EL (cell line): ENCODE data around the gene RBM43.
A peak's percentile ranks its signal among the peaks of the same experiment; 100 is the strongest.
"Not testable (repeated sequence)": the region's sequence is repeated elsewhere in the genome, so short reads cannot be mapped to it uniquely, and the experiment has no call there.

ENCODE experiments used
- DNase-seq: peaks from one replicate; pipeline ENCODE4 v3.0.0-alpha.2; 2016

RBM43 gene

GRCh38 chr2:151261231-151261976 is at the start of gene RBM43:
Gene RBM43, minus strand, starts transcription at chr2:151261863. Its CDS starts 136 bp downstream, at chr2:151261727.
- peak; percentile 95 for DNase-seq

- not testable (repeated sequence) for DNase-seq
Observed at GRCh38 chr2:151310313-151310712, 48.6 kb upstream of the RBM43 start.

- peak; percentile 83 for DNase-seq
Observed at GRCh38 chr2:151306621-151307020, 45.0 kb upstream of the RBM43 start.

- DNase-seq = no peak
Observed at GRCh38 chr2:151305129-151305691, 43.5 kb upstream of the RBM43 start.

GRCh38 chr2:151302879-151303278 is 41.2 kb upstream of the RBM43 start:
- peak; percentile 50 for DNase-seq

GRCh38 chr2:151302404-151302803 is 40.7 kb upstream of the RBM43 start:
- DNase-seq = no peak

- DNase-seq = no peak
Observed at GRCh38 chr2:151299920-151300539, 38.4 kb upstream of the RBM43 start.

- DNase-seq = no peak
Observed at GRCh38 chr2:151297882-151298281, 36.2 kb upstream of the RBM43 start.

- DNase-seq = not testable (repeated sequence)
Observed at GRCh38 chr2:151295926-151296325, 34.3 kb upstream of the RBM43 start.

- no peak for DNase-seq
Observed at GRCh38 chr2:151292546-151292945, 30.9 kb upstream of the RBM43 start.

GRCh38 chr2:151292141-151292540 is 30.5 kb upstream of the RBM43 start:
- DNase-seq = no peak

GRCh38 chr2:151291224-151291623 is 29.6 kb upstream of the RBM43 start:
- no peak for DNase-seq

GRCh38 chr2:151289972-151290866 is 28.6 kb upstream of the RBM43 start:
- peak; percentile 68 for DNase-seq

- DNase-seq = no peak
Observed at GRCh38 chr2:151287513-151288250, 26.0 kb upstream of the RBM43 start.

GRCh38 chr2:151282401-151282800 is 20.7 kb upstream of the RBM43 start:
- no peak for DNase-seq

- DNase-seq = no peak
Observed at GRCh38 chr2:151280271-151280670, 18.6 kb upstream of the RBM43 start.

- no peak for DNase-seq
Observed at GRCh38 chr2:151278487-151278886, 16.8 kb upstream of the RBM43 start.

GRCh38 chr2:151277067-151277466 is 15.4 kb upstream of the RBM43 start:
- DNase-seq = no peak

GRCh38 chr2:151275291-151275690 is 13.6 kb upstream of the RBM43 start:
- no peak for DNase-seq

GRCh38 chr2:151271824-151272223 is 10.2 kb upstream of the RBM43 start:
- DNase-seq = no peak

GRCh38 chr2:151269798-151270568 is 8.3 kb upstream of the RBM43 start:
- no peak for DNase-seq

- DNase-seq = no peak
Observed at GRCh38 chr2:151268085-151268484, 6.4 kb upstream of the RBM43 start.
